Astrocyte (in vitro differentiated cells and primary cell): ENCODE results near the gene RANBP1. TPM values are rescaled to one million over a fixed set of nuclear protein-coding genes. Genes with fewer than 3 reads are reported as not detected.

ENCODE experiments used
- DNase-seq: peaks from one replicate; pipeline ENCODE4 v3.0.0-alpha.2; 2010; ENCODE audit warnings: low read depth
- FAIRE-seq: peaks from 2 replicates; lab custom pipeline; 2011; peaks lifted over from hg19 to GRCh38; lab: Jason Lieb, UNC
- H2AFZ ChIP-seq: 2 replicates; pipeline ENCODE4 v1.6.0; 2012; ENCODE audit warnings: low read depth, low read length, inconsistent platforms
- H3K27ac ChIP-seq: 2 replicates; pipeline ENCODE4 v1.5.1; 2011; ENCODE audit warnings: low read depth, low read length, inconsistent platforms
- H3K27me3 ChIP-seq: 2 replicates; pipeline ENCODE4 v1.6.0; 2011; ENCODE audit warnings: low read length, inconsistent platforms; ENCODE audit not compliant: insufficient read depth
- H3K36me3 ChIP-seq: 2 replicates; pipeline ENCODE4 v1.5.1; 2011; ENCODE audit warnings: low read length, inconsistent platforms; ENCODE audit not compliant: insufficient read depth
- H3K4me1 ChIP-seq: 2 replicates; pipeline ENCODE4 v1.5.1; 2011; ENCODE audit warnings: low read length, inconsistent platforms; ENCODE audit not compliant: insufficient read depth
- H3K4me2 ChIP-seq: 2 replicates; pipeline ENCODE4 v1.6.0; 2012; ENCODE audit warnings: low read length, inconsistent platforms
- H3K4me3 ChIP-seq: 2 replicates; pipeline ENCODE4 v1.5.1; 2011; ENCODE audit warnings: low read depth, mild to moderate bottlenecking, low read length, inconsistent platforms; ENCODE audit not compliant: insufficient read depth
- H3K79me2 ChIP-seq: 2 replicates; pipeline ENCODE4 v1.6.0; 2012; ENCODE audit warnings: mild to moderate bottlenecking, low read length, inconsistent platforms; ENCODE audit not compliant: insufficient read depth
- H3K9ac ChIP-seq: 2 replicates; pipeline ENCODE4 v1.6.0; 2012; ENCODE audit warnings: mild to moderate bottlenecking, low read length, inconsistent platforms
- H3K9me3 ChIP-seq: 2 replicates; pipeline ENCODE4 v1.5.1; 2012; ENCODE audit warnings: low read depth, mild to moderate bottlenecking, low read length, inconsistent platforms; ENCODE audit not compliant: insufficient read depth
- H4K20me1 ChIP-seq: 2 replicates; pipeline ENCODE4 v1.6.0; 2012; ENCODE audit warnings: low read length, inconsistent platforms; ENCODE audit not compliant: insufficient read depth
- H3K27ac Mint-ChIP-seq: one replicate; pipeline ENCODE4 v1.8.0; 2021; ENCODE audit warnings: mild to moderate bottlenecking, mixed read lengths; ENCODE audit not compliant: unreplicated experiment
- H3K27me3 Mint-ChIP-seq: one replicate; pipeline ENCODE4 v1.8.0; 2021; ENCODE audit warnings: low read depth, mixed read lengths; ENCODE audit not compliant: unreplicated experiment
- H3K36me3 Mint-ChIP-seq: one replicate; pipeline ENCODE4 v1.8.0; 2021; ENCODE audit warnings: low read depth, mixed read lengths; ENCODE audit not compliant: unreplicated experiment
- H3K4me1 Mint-ChIP-seq: one replicate; pipeline ENCODE4 v1.8.0; 2021; ENCODE audit warnings: low read depth, mixed read lengths; ENCODE audit not compliant: unreplicated experiment
- H3K4me3 Mint-ChIP-seq: one replicate; pipeline ENCODE4 v1.8.0; 2021; ENCODE audit warnings: mild to moderate bottlenecking, moderate library complexity, mixed read lengths; ENCODE audit not compliant: unreplicated experiment
- H3K9me3 Mint-ChIP-seq: one replicate; pipeline ENCODE4 v1.8.0; 2021; ENCODE audit warnings: mild to moderate bottlenecking, mixed read lengths; ENCODE audit not compliant: unreplicated experiment
- EZH2 ChIP-seq: IDR thresholded peaks from 2 replicates; pipeline ENCODE4 v1.6.1; 2012; ENCODE audit warnings: mild to moderate bottlenecking, low read length, inconsistent platforms; ENCODE audit not compliant: insufficient read depth
- total RNA-seq: library from RNA; stranded (reverse); gene quantifications from 2 replicates; pipeline ENCODE4 v1.2.1, GENCODE V29; 2021
- TF ChIP-seq, protein P1 (sequence below): IDR thresholded peaks from 2 replicates; pipeline ENCODE4 v1.5.1; 2011; ENCODE audit warnings: low read depth, mild to moderate bottlenecking, inconsistent platforms, low read length, moderate library complexity; ENCODE audit not compliant: insufficient read depth

RANBP1 gene
- total RNA-seq, 1 donor from 2014 or later, result 164 TPM

DNA sequence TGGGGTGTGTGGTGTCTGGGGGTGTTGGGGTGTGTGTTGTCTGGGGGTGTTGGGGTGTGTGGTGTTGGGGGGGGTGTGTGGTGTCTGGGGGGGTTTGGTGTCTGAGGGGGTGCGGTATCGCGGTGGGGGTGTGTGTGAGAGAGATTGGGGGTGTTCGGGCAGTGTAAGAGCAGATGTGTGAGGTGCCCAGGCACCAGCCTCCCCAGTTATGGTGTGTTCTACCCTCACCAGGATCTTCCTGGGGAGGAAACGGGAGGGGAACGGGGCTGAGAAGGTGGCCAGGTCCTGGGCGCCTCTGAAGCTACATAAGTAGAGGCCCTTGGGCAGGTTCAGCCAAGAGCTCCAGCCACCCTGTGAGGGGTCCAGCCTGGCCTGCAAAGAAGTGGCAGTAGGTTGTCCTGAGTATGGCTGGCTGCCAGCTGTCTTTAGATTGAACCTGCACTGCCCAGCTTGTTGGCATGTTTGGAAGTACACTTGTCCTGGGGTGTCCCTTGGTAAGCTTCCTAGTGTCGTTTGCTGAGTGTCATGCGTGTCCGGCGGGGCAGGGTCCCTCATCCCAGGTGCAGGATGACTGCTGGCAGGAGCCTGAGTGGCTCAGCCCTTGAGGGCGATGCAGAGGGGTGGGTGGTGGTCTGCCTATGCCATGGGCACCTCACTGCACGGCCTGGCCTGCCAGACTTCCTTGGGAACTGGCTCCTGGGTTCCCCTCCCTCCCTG lies 7.6 kb downstream of the RANBP1 start:
- Histone ChIP-seq H3K9ac (no peak overlapping the region), H3K4me3 (no peak overlapping the region), H3K4me1 (peaks cover 9% of the 10 kb centered on the region), H3K4me2 (no peak overlapping the region), H3K36me3 (peaks cover 15% of the 10 kb centered on the region), H3K9me3 (no peaks in the 10 kb centered on the region), H3K79me2 (peaks cover 58% of the 10 kb centered on the region), H3K27ac (no peak overlapping the region), H4K20me1 (peaks cover 57% of the 10 kb centered on the region), H2AFZ (no peak overlapping the region), H3K27me3 (no peaks in the 10 kb centered on the region)
- DNase-seq, result no peak
- TF ChIP-seq EZH2, result no peak
- TF ChIP-seq, protein P1, sequence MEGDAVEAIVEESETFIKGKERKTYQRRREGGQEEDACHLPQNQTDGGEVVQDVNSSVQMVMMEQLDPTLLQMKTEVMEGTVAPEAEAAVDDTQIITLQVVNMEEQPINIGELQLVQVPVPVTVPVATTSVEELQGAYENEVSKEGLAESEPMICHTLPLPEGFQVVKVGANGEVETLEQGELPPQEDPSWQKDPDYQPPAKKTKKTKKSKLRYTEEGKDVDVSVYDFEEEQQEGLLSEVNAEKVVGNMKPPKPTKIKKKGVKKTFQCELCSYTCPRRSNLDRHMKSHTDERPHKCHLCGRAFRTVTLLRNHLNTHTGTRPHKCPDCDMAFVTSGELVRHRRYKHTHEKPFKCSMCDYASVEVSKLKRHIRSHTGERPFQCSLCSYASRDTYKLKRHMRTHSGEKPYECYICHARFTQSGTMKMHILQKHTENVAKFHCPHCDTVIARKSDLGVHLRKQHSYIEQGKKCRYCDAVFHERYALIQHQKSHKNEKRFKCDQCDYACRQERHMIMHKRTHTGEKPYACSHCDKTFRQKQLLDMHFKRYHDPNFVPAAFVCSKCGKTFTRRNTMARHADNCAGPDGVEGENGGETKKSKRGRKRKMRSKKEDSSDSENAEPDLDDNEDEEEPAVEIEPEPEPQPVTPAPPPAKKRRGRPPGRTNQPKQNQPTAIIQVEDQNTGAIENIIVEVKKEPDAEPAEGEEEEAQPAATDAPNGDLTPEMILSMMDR, result no peak
- no peak for FAIRE-seq
- no peaks in the 10 kb centered on the region for H3K27me3 Mint-ChIP-seq
- H3K27ac Mint-ChIP-seq, result no peak overlapping the region
- H3K4me1 Mint-ChIP-seq, result peaks cover 3% of the 10 kb centered on the region
- H3K36me3 Mint-ChIP-seq, result peaks cover 12% of the 10 kb centered on the region
- H3K4me3 Mint-ChIP-seq, result no peak overlapping the region
- no peaks in the 10 kb centered on the region for H3K9me3 Mint-ChIP-seq

GRCh38 chr22:20124083-20124787 lies 8.3 kb downstream of the RANBP1 start:
- TF ChIP-seq, protein P1, result no peak
- TF ChIP-seq EZH2, result no peak
- peaks cover 11% of the 10 kb centered on the region for H3K36me3 Mint-ChIP-seq
- H4K20me1 ChIP-seq, result peaks cover 53% of the 10 kb centered on the region

More at GRCh38 chr22:20124083-20124787, 8.3 kb downstream of the RANBP1 start:
- FAIRE-seq, result no peak
- H2AFZ ChIP-seq, result no peak overlapping the region
- H3K27ac Mint-ChIP-seq, result no peak overlapping the region
- no peaks in the 10 kb centered on the region for H3K27me3 Mint-ChIP-seq
- no peak overlapping the region for H3K4me3 Mint-ChIP-seq
- peaks cover 15% of the 10 kb centered on the region for H3K36me3 ChIP-seq
- no peak overlapping the region for H3K4me2 ChIP-seq
- DNase-seq, result no peak
- peaks cover 2% of the 10 kb centered on the region for H3K4me1 Mint-ChIP-seq
- no peak overlapping the region for H3K4me3 ChIP-seq
- no peaks in the 10 kb centered on the region for H3K9me3 ChIP-seq
- H3K27ac ChIP-seq, result no peak overlapping the region
- no peaks in the 10 kb centered on the region for H3K9me3 Mint-ChIP-seq
- H3K4me1 ChIP-seq, result peaks cover 2% of the 10 kb centered on the region
- peaks cover 51% of the 10 kb centered on the region for H3K79me2 ChIP-seq
- no peak overlapping the region for H3K9ac ChIP-seq
- no peaks in the 10 kb centered on the region for H3K27me3 ChIP-seq
